SK-MEL-5 (cell line): ENCODE measurements around the gene CDH16. TPM values are rescaled to one million over a fixed set of nuclear protein-coding genes. Genes with fewer than 3 reads are reported as not detected.
"Not testable (repeated sequence)": the region's sequence is repeated elsewhere in the genome, so short reads cannot be mapped to it uniquely, and the experiment has no call there.

Source experiments
- DNase-seq: peaks from one replicate; pipeline ENCODE4 v3.0.0-alpha.2; 2016; ENCODE audit warnings: low read depth, low spot score
- in situ Hi-C: cut with HindIII; loops from 2 replicates; pipeline ENCODE4 v1.10.0; 2016; ENCODE audit warnings: low sequenced_read_pairs, high pct_unique_total_duplicates, low pct_unique_long_range_greater_than_20kb
- total RNA-seq: library from RNA; depleted of rRNA; stranded (reverse); fragments of >200 nt; shearing (Covaris generic); gene quantifications from 2 replicates; pipeline ENCODE4 v1.2.3, GENCODE V29; 2014

The CDH16 gene
- total RNA-seq, 1 experiment from 2014 or later = not detected

DNA sequence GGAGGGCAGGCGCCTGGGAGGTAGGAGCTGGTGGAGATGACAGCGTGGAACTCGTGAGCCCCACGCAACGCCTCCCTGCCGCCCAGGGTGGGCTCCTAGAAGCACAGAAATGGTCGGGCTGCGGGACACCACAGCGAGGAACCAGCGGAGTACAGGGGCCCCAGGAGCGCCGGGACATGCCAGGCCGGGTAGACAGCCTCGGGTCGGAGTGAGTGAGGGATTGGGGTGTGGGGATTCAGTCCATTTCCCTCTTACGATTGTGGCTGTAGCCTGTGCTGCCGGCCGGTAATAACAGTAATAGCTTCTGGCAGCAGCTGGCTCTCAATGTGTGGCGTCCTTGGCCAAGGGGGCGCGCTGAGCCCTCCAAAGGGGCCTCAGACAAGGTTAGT lies 30.1 kb upstream of the CDH16 start:
- no peak for DNase-seq
- in situ Hi-C loops = no loop called here

DNA sequence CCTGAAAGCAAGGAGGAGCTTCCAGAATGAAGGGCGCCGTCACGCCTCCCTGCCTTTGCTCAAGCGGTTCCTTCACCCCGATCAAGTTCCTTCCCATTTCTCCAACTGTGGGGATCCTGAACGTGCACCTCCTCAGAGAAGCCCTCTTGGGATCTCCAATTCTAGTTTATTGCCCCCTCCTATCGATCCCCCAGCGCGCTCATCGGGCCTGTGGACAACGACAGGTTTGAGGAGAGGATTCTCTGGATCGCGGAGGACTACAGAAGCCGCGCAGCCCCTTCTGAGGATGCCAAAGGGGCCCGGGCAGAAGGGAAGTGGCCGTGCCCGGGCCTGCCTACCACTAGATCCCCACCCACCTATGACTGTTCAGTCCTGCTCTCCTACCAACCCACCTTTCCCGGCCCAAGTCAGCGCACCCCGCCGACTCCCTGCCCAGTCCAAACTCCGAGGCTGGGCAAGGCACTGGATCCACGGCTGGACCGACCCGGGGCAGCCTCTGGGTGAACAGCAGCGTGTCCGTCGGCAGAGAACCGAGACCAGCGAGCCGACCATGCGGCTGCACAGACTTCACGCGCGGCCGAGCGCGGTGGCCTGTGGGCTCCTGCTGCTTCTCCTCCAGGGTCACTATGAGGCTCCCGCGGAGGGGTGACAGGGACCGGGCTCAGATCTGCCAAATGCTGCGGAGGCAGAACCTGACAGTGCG lies 29.6 kb upstream of the CDH16 start:
- no peak for DNase-seq
- in situ Hi-C loops = no loop called here

DNA sequence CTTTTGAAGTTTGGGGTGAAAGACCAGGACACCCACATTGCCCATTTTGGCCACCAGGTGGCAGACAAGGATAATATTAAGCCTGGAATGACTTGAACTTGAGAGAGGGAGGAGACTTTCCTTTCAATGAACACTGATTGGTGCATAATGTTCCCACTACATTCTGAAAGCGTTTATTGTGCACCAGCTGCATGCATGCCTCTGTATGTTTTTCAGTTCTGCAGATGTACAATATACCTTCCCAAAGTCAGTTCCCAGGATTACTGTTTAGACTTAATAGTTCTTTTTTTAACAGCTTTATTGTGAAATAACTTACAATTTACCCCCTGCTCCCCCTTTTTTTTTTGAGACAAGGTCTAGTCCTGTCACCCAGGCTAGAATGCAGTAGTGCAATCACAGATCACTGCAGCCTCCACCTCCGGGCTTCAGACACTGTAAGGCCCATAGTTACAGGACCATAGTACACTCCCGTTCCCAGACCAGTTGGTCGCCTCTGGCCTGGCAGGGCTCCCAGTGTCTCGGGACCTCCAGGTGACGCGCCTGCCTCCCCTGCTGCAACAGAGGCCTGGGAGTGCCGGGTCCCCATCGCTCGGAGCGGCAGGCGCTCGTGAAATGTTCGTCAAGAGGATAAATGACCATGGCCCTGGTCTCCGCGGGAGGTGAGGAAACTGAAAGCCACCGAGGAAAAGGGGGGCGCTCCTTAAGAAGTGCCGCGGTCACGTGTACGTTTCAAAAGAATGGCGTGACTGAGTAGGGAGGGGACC lies 28.8 kb upstream of the CDH16 start:
- in situ Hi-C loops = no loop called here
- peak; percentile 88 for DNase-seq

DNA sequence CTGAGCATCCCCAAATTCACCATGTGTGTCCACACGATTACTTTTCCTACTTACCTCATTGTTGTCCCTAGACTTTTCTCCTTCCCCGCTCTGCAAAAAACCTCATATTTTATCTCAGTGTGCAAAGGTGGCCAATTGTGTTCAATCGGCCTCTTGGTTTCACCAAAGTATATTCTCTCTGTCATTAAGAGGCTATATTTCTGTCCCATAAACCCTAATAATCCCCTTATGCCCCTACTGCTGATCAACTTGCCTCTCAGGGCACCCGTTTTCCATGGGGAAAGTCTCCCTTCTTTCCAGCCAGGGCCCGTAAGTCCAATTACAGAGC lies 28.3 kb upstream of the CDH16 start:
- DNase-seq = no peak
- in situ Hi-C loops = no loop called here

DNA sequence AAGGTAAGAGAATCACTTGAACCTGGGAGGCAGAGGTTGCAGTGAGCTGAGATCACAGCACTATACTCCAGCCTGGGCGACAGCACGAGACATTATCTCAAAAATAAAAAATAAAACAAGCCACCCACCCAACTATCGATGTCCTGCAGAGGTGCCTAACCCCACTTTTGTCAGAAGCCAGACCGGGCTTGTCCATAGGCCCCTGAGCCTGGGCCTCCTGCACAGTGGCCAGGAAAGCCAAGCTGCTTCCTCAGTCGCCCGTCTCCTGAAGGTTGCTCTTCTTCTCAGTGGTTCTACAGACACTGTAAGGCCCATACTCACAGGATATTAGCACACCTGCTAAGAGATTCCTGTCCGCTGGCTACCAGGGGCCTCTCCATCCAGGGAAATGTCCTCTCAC lies 27.9 kb upstream of the CDH16 start:
- no peak for DNase-seq
- in situ Hi-C loops = no loop called here

DNA sequence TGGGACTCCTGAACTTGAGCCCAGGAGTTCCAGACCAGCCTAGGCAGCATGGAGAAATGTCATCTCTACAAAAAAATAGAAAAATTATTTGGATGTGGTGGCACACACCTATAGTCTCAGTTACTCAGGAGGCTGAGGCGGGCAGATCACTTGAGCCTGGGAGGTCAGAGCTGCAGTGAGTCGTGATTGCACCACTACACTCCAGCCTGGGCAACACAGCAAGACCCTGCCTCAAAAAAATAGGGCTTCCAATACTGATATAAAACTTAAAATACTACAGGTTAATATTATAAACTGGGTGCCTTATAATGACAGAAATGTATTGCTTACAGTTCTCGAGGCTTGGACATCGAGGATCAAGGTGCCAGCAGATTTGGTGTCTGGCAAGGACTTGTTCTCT lies 27.3 kb upstream of the CDH16 start:
- in situ Hi-C loops = no loop called here
- DNase-seq = no peak

DNA sequence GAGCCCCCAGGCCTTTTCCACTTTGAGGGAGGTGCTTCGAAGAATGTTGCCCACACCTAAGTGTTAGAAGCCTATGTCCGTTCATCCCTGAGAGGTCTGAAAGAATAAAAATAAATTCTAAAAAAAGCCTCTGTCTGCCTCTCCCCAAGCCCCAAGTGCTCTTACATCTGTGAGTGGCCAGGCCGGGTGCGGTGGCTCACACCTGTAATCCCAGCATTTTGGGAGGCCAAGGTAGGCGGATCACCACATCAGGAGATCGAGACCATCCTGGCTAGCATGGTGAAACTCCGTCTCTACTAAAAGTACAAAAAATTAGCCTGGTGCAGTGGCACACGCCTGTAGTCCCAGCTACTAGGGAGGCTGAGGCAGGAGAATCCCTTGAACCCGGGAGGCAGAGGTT lies 26.3 kb upstream of the CDH16 start:
- DNase-seq, in situ Hi-C loops: not testable (repeated sequence)

DNA sequence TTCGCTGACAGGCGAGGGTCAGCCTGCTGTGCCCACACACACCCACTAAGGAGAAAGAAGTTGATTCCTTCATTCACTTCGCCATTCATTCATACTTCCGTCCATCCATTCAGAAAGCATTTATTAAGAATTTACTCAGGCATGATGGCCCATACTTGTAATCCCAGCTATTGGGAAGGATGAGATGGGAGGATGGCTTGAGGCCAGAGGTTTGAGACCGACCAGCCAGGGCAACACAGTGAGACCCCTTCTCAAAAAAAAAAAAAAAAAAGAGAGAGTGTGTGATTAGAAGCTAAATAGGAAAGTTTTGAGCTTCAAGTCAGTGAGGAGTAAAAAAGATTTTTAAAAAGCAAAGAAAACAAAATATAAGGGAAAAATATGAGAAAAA lies 25.4 kb upstream of the CDH16 start:
- DNase-seq = no peak
- in situ Hi-C loops = no loop called here

DNA sequence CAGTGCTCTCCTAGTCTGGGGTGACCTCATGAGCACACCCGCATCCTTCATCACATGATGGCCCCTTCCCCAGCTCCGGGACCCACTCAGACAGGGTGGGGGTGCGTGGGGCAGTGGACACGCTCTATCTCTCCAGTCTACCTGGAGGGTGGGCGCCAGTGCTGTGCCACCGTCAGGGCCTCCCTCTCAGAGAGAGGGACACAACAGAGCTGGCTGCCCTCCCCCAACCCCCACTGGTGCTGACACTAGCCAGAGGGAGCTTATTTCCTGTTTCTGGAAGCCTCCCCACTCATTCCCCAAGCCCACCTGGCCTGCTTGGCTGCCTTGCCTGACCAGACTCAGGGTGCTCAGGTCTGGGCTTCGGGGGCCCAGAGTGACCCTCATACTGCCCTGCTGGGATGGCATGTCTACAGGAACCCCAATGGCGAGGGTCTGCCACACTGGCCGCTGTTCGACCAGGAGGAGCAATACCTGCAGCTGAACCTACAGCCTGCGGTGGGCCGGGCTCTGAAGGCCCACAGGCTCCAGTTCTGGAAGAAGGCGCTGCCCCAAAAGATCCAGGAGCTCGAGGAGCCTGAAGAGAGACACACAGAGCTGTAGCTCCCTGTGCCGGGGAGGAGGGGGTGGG lies 24.9 kb upstream of the CDH16 start:
- in situ Hi-C loops = no loop called here
- DNase-seq = no peak

DNA sequence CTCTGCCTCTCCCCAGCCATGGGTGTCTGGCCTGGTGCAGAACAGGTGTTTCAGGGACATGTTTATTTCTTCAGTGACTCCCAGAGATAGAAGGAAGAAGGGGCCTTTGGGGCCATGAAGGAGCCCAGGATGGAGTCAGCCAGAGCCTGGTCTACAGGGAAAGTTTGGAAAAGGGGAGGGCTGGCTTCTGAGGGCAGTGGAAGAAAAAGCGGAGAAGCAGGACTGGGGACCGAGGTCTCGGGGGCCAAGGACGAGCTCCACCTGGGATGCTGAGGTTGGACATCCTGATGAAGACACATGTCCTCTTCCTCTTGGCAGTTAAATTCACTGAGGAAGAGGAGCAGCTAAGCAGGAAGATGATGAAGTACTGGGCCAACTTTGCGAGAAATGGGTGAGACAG lies 24.3 kb upstream of the CDH16 start:
- DNase-seq = no peak
- in situ Hi-C loops = no loop called here

DNA sequence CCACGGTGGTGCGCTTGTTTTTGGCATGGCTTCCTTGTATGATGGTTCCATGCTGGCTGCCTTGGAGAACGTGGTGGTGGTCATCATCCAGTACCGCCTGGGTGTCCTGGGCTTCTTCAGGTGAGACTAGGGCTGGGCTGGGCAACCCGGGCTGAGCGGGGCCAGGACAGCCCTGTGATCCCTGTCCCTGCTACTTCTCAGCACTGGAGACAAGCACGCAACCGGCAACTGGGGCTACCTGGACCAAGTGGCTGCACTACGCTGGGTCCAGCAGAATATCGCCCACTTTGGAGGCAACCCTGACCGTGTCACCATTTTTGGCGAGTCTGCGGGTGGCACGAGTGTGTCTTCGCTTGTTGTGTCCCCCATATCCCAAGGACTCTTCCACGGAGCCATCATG lies 21.6 kb upstream of the CDH16 start:
- in situ Hi-C loops = no loop called here
- no peak for DNase-seq

DNA sequence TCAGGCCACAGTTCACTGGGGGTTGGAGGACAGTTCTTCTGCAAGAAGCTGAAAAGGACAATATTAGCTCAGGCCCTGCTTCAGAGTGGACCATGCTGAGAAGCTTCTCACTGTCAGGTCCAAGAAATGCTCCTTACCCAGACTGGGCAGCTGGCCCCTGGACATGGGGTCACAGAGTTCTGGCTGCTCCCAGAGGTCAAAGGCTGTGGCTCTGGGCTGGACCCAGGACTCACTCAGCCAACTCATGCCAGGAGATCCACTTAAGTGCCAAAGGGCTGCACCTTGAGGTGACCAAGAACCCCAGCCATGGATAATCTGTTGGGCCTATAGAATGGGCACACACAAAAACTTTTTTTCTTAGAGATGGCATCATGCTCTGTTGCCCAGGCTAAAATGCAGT lies 20.7 kb upstream of the CDH16 start:
- no peak for DNase-seq
- in situ Hi-C loops = no loop called here

DNA sequence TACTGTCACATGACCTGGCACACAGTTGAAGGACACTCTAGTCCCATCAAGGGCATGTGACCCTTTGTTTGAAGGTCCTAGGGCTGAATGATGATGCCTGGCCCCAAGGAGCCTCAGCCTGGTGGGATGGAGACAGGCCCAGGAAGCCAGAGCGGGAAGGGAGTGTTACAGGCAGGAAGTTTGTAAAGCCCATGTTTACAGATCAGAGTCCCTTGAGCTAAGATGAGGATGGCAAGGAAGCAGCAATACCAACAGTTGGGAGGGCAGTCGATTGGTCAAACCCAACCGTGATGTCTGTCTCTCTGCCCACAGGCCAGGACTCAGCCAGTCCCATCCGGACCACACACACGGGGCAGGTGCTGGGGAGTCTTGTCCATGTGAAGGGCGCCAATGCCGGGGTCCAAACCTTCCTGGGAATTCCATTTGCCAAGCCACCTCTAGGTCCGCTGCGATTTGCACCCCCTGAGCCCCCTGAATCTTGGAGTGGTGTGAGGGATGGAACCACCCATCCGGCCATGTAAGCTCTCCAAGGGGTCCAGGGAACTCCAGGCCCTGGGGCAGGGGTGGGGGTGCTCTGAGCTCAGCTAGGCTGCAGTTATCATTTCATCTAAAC lies 19.1 kb upstream of the CDH16 start:
- no peak for DNase-seq
- in situ Hi-C loops = no loop called here

DNA sequence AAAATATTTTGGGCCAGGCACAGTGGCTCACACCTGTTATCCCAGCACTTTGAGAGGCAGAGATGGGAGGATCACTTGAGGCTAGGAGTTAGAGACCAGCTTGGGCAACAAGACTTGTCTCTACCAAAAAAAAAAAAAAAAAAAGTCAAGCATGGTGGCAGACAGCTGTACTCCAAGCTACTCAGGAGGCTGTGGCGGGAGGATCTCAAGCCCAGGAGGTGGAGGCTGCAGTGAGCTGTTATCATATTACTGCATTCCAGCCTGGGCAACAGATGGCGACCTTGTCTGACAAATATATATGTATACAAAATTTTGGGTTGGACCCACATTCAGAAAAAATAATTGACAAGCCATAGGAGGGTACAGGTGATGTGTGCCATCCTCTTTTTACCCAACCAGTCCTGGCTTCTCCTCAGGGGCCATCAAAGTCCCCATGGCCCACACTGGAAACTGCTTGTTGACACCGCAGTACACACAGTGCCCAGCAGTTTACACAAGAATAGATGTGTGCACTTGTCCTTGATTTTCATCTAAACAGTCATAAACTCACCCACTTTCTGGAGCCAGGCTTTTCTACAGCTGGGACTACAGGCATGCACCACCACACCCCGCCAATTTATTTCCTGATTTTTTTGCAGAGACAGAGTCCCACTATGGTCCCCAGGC lies 18.3 kb upstream of the CDH16 start:
- in situ Hi-C loops = no loop called here

DNA sequence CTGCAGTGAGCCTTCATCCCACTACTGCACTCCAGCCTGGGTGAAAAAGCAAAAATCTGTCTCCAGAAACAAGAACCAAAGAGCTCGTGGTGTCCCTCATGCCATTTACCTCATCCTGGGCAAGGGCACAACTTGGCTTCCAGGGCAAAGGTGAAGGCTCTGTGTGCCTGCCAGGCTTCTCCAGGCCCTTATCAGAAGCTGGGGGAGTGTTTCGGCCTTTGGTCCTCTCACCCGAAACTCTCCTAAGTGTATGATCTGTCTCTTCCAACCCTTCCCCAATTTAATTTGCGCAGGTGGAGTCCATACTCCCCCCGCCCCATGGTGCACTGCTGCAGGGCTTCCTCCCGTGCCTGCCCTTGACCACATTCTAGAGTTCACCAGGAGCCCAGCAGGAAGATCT lies 17.8 kb upstream of the CDH16 start:
- in situ Hi-C loops = no loop called here
- no peak for DNase-seq

More for the DNA sequence above, 18.3 kb upstream of the CDH16 start:
- no peak for DNase-seq

DNA sequence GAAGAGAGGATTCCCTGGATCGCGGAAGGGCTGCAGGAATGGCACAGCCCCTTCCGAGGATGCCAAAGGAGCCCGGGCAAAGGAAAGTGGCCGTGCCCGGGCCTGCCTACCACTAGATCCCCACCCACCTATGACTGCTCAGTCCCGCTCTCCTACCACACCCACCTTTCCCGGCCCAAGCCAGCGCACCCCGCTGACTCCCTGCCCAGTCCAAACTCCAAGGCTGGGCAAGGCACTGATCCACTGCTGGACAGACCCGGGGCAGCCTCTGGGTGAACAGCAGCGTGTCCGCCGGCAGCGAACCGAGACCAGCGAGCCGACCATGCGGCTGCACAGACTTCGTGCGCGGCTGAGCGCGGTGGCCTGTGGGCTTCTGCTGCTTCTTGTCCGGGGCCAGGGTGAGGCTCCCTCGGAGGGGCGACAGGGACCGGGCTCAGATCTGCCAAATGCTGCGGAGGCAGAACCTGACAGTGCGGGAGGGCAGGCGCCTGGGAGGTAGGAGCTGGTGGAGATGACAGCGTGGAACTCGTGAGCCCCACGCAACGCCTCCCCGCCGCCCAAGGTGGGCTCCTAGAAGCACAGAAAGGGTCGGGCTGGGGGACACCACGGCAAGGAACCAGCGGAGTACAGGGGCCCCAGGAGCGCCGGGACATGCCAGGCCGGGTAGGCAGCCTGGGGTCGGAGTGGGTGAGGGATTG lies 16.8 kb upstream of the CDH16 start, which contains the start of gene CES2:
Gene CES2 (plus strand): TSS at position 203 of the 698 bp plus-strand sequence. CDS start 120 bp downstream, at position 323.
- DNase-seq = no peak
- in situ Hi-C loops = no loop called here

DNA sequence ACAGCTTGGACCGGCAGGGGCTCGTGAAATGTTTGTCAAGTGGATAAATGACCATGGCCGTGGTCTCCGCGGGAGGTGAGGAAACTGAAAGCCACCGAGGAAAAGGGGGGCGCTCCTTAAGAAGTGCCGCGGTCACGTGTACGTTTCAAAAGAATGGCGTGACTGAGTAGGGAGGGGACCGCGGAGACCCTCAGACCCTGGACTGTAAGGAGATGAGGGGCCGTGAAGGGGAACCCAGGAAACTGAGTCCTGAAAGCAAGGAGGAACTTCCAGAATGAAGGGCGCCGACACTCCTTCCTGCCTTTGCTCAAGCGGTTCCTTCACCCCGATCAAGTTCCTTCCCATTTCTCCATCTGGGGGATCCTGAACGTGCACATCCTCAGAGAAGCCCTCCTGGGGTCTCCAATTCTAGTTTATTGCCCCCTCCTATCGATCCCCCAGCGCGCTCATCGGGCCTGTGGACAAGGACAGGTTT lies 16.2 kb upstream of the CDH16 start:
- in situ Hi-C loops, DNase-seq: not testable (repeated sequence)
